ENCODE results near the gene PRLHR.

The PRLHR gene

GRCh38 chr10:118587881-118588651 is 7.4 kb downstream of the PRLHR start:
- no peak for DNase-seq (ENCODE audit: low read depth in 1 of 2, low spot score in 1 of 2)

- no peak for DNase-seq (ENCODE audit: low read depth in 1 of 2, low spot score in 1 of 2)
Observed at GRCh38 chr10:118586911-118587310, 8.5 kb downstream of the PRLHR start.

DNA sequence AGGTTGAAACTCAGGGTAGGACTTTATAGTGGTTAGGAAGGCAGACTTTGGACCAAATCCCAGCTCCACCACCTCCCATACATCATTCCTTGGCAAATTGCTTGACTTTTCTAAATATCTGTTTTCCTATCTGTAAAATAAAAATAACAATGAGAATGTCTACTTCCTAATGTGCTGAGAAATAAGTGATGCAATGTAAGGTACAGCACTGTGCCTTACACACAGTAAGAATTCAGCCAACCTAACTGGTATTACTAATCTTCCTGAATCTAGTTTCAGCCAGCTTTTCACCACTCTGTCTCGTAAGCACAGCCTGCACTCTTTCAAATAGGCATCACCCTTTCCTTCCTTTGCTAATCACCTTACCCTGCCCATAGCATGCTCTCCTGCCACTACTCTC is 9.7 kb downstream of the PRLHR start:
- no peak for DNase-seq (ENCODE audit: low read depth in 1 of 2, low spot score in 1 of 2)

DNA sequence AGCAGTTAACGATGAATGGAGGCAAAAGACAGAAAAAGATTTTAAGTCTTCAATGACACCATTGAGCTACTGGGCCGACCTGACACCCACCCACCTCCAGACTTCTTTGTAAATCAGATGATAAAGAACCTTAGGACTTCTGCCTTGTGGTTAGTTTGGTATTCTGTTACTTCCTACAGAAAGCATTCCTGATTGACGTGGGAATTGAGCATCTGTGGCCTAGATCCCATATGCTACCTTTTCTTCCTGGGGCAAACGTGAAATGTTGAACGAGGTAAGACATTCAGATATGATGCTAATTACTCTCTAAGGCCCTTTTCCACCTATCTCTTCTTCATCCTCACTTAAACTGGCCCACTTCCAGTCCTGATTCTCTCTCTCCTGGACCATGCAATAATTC is 10.2 kb downstream of the PRLHR start:
- no peak for DNase-seq (ENCODE audit: low read depth in 1 of 2, low spot score in 1 of 2)

DNA sequence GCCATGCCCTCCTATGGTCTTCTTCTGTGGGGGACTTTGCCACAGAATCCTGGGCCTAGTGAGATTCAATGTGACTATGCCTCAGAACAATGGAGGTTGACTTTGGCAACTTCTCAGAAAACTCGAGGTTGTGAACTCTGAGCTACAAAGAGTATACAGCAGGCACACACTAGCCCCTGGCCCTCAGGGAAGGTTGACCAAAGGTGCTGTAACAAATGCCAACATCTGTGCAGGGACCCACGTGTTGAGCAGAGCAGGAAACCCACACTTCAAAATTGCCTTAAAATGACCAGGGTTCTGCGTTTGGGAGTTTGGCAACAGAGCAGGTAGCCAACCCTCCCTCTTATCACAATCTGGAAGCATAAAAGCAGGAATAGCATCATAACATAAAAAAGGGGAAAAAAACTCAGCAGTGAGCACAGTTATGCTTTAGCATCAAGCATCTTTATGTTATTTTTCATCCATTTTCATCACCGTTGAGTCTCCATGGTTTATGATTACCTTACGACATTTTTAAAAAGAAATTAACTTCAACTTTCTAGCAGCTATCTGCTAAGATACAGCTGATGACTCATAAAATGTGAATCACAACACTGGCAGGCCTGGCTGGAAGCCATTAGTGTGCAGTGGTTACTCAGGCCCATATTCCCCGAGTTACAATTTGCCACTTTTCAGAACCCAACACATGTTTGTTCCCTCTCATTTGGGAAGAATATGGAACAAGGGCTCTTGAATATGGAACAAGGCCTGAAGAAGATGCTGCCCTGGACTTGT is 11.1 kb downstream of the PRLHR start:
- DNase-seq (ENCODE audit: low read depth in 1 of 2, low spot score in 1 of 2) = no peak

DNA sequence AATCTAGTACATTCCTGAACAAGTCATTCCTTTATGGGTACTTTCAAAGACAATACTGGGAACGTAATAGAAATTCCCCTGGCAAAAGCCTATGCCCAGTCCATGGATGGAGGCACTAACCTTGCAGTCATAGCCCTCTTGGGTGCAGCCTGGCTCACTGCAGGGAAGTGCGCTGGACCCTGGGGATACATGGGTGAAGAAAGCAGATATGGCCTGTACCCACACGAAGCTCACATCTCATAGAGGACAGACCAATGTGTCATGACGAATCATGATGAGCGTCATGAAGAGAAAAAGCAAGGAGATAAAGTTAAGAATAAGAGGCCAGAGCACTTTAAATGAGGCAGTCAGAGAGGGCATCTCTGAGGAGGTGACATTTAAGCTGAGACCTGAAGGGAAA is 11.8 kb downstream of the PRLHR start:
- DNase-seq (ENCODE audit: low read depth in 1 of 2, low spot score in 1 of 2) = no peak

DNA sequence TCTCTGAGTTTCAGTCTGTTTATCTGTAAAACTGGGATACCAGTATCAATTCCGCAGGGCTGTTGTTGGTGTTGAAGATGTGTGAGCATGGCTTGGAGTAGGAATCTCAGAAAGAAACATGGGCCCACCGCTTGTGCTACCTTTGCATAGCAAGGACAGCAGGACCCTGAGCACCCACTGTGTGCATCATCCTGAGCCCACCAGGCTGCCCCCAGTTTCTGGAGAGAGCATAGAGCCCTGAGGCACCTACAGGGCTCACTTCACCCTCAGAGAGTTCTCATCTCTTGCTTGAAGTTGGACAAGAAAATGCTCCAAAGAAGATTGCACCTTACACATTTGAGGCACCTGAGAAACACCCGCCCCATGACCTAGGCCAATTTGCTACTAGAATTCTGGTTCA is 12.9 kb downstream of the PRLHR start:
- DNase-seq (ENCODE audit: low read depth in 1 of 2, low spot score in 1 of 2) = no peak

- no peak for DNase-seq (ENCODE audit: low read depth in 1 of 2, low spot score in 1 of 2)
Observed at GRCh38 chr10:118581340-118581739, 14.1 kb downstream of the PRLHR start.

DNA sequence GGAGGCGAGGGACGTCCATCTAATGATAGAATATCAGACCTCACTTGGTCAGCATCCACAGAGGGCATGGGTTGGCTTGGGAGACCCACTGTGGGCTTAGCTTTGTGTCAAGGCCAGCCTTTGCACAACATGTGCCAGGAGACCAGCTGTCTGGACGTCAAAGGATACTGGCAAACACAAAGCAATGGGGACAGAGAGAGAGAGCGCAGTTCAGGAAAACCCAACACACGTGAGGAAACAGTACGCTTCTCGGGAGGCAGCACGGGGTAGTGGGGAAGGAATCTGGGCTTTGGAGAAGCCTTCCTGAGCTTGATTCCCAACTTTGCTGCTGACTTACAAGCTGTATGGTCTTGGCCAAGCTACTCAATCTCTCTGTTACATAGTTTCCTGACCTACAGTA is 14.7 kb downstream of the PRLHR start:
- no peak for DNase-seq (ENCODE audit: low read depth in 1 of 2, low spot score in 1 of 2)

DNA sequence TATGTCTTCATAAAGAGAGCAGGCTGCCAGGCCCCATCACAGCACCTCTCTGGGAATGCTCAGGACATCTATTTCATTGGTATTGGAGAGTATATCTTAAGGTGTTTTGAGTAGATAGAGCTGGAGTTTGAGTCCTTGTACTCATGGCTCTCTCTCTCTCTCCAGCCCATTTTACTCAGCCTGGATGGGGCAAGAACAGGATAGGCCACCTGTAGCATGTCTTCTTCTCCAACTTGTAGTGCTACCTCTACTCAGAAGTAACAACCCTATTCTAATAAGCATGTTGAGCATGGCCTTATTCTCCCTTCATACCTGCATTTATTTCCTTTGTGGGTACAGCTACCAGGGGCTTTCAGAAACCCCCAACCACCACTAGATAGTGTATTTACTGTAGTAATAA is 21.9 kb downstream of the PRLHR start:
- no peak for DNase-seq (ENCODE audit: low read depth in 1 of 2, low spot score in 1 of 2)

DNA sequence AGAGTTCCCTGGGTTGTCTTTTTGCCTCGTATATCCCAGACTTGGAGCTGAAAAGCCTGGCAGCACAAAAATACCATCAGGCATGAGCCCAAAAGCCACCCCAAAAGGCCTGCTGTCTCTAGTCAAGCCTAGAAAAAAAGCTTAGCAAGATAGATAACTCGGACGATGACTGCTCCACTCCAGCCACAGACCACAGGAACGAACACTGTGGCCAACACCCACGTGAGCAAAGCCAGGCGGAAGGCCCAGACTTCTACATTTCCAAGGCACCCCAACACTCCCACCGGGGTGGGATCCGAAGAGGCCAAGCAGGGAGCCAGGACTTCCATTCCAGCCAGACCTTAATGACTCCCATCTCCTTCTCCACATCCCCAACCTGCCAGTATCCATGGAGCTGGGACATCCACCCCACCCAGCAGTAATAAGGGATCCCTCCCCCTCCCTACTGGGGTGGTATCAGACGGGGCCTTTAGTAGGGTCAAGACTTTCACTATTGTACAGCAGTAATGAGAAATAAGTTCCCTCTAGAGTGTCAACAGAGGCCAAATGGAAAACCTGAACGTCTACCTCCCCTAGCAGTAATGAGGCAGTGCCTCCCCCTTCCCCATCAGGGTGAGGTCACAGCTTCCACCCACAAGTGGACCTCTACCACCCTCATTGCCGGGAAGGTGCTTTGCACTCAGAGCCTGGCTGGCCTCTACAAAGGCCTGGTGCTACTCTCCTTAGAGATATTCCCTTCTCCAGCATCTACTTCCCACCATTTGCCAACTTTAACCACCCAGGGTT is 23.0 kb downstream of the PRLHR start:
- no peak for DNase-seq (ENCODE audit: low read depth in 1 of 2, low spot score in 1 of 2)

DNA sequence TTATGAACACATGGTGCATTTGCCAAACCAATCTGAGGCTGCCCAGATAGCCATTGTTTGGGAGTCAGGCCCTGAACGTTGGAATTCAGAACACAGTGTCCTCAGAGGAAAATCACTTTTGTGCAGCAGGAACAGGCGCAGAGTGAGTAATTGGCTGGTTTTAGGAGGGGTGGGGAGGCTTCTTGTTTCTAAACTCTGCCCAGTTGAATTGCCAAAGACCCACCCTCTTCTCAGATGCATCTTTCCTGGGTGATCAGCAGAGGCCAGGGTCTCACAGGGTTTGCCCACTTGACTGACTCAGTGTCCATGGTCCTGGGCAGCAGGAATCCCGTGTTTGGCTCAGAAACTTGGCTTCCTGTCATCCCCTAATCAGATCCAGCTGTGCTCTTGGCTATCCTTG is 24.3 kb downstream of the PRLHR start:
- DNase-seq (ENCODE audit: low read depth in 1 of 2, low spot score in 1 of 2) = no peak

DNA sequence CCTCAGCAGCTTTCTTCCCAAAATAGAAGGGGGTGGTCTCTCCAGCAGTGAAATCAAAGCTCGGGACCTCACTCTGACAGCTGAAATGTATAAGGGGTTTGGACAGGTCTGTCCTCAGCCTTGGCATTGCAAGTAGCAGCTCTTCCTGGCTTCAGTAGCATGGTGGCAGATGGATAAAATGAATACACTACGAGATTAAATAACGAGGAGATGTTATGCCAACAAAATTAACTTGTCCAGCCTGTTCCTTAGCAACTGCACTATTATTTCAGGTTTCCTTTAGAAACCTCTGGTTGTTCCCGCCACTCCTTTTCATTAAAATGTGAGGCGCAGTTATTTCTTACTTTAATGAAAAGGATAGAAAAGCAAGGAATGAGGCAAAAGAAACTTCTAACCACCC is 24.9 kb downstream of the PRLHR start:
- no peak for DNase-seq (ENCODE audit: low read depth in 1 of 2, low spot score in 1 of 2)

- DNase-seq (ENCODE audit: low read depth in 1 of 2, low spot score in 1 of 2) = no peak
Observed at GRCh38 chr10:118569882-118570252, 25.6 kb downstream of the PRLHR start.

GRCh38 chr10:118569241-118569881 is 26.1 kb downstream of the PRLHR start:
- DNase-seq (ENCODE audit: low read depth in 1 of 2, low spot score in 1 of 2) = no peak

DNA sequence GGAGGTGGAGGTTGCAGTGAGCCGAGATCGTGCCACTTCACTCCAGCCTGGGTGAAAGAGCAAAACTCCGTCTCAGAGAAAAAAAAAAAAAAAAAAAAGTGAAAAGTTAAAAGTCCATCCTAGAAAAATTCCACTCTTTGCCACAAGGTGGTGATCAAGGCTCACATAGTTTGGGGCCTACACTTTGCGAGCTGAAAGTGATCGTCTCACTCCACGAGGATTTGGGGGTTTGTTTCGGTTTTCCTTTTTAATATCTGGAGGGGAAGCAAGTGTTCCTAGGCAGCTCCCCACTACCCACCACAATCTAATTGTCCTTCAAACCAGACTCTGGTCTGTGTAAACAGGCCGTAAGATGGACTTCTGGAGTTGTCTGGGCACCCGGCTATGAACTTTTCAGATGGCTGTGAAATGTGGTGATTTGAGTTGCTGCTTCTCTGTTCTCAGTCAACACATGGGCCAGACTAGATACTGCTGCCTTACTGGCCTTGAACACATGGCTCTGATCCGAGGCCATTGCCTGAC is 27.1 kb downstream of the PRLHR start:
- DNase-seq (ENCODE audit: low read depth in 1 of 2, low spot score in 1 of 2) = peak; percentile 17 to 58

DNA sequence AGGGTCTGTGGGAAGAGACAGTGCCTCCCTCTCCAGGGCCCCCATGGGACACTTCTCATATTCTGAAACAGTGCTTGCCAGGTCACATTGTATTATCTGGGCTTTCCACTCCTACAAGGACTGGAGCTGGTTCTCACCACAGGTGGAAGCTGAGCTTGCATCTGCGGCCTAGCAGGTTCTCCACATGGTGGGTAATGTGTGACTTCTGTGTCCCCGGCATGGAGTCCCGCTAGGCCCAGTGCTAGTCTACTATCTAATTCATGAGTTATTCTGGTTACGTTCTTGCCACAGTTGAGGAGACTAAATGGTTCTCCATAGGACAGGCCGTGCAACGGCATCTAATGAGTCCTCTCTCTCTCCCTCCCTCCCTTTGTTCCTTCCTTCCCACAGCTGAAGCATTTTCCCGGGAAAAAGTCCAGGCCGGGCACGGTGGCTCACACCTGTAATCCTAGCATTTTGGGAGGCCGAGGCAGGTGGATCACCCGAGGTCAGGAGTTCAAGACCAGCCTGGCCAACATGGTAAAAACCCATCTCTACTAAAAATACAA is 27.7 kb downstream of the PRLHR start:
- no peak for DNase-seq (ENCODE audit: low read depth in 1 of 2, low spot score in 1 of 2)

DNA sequence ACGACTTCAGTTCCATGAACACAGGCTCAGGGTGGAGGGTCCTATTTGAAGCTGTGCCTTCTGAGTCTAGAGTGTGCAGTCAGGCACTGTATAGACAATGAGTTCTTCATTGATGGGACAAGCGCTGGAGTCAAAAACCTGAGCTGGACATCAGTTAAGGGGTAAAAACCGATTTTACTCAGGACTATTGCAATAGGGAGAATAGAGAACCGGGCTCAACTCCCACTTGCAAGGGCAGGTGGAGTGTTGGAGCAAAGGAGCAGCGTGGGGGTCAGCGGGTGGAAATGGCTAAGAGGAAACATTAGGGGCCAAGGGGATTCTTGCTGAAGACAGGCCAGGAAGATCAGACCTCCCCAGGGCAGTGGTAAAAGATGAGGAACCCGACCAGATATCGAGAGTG is 28.5 kb downstream of the PRLHR start:
- DNase-seq (ENCODE audit: low read depth in 1 of 2, low spot score in 1 of 2) = no peak

DNA sequence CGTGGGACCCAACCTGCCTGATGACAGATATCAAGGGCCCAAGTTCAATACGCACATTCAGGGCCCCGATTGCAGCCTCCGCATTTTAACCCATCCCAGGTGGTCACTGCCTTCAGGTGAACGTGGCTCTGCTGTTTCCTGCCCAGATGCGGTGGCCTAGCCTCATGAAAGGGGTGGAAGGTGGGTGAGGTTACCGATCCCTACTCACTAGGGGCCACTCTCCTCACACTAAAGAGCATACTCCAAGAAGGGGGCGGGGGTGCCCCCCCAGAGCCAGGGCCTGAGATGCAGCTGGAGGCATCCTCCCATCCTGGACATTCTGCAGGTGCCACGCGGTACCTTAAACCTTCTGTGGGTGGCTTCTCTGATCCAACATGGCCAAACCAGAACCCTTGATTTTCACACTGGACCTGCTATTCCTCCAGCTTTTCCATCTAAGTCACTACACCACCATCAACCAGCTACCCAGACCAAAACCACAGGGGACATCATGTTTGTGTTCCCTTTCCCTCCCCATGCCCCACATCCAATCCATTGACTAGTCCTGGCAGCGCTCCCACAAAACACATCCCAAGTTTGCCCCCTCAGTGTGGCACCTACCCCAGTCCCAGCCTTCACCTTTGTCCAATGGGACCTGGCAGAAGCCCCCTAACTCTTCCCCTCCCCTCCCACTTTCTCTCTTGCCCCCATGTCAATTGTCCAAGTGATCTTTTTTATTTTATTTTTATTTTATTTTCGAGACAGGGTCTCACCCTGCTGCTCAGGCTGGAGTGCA is 30.0 kb downstream of the PRLHR start:
- no peak for DNase-seq (ENCODE audit: low read depth in 1 of 2, low spot score in 1 of 2)

- no peak for DNase-seq (ENCODE audit: low read depth in 1 of 2, low spot score in 1 of 2)
Observed at GRCh38 chr10:118564652-118565051, 30.8 kb downstream of the PRLHR start.

Measured in activated CD4-positive, alpha-beta T cell treated with anti-CD3 and anti-CD28 coated beads, Interleukin-2, amount 50 U/mL, for 24 hours (primary cell).